GM21825 (cell line): ENCODE data around the gene SUPT3H.

Experiments used
- ATAC-seq: cut with Tn5 transposase; IDR thresholded peaks from one replicate; pipeline ENCODE4 v1.9.1; 2021; ENCODE audit warnings: mild to moderate bottlenecking, moderate library complexity; ENCODE audit not compliant: unreplicated experiment

Gene SUPT3H

GRCh38 chr6:44965708-44966107 lies 412.0 kb downstream of the SUPT3H start:
- no peak for ATAC-seq

- ATAC-seq, result no peak
Measured at GRCh38 chr6:44960898-44961297, 416.8 kb downstream of the SUPT3H start.

GRCh38 chr6:44959651-44960050 lies 418.1 kb downstream of the SUPT3H start:
- ATAC-seq, result no peak

GRCh38 chr6:44957156-44957555 lies 420.6 kb downstream of the SUPT3H start:
- ATAC-seq, result no peak

GRCh38 chr6:44956396-44956795 lies 421.3 kb downstream of the SUPT3H start:
- ATAC-seq, result no peak

- ATAC-seq, result no peak
Measured at GRCh38 chr6:44955145-44955544, 422.6 kb downstream of the SUPT3H start.

- ATAC-seq, result no peak
Measured at GRCh38 chr6:44954281-44954680, 423.5 kb downstream of the SUPT3H start.

- ATAC-seq, result no peak
Measured at GRCh38 chr6:44951253-44951747, 426.4 kb downstream of the SUPT3H start.

- ATAC-seq, result no peak
Measured at GRCh38 chr6:44949596-44950201, 428.0 kb downstream of the SUPT3H start.

- no peak for ATAC-seq
Measured at GRCh38 chr6:44943541-44943940, 434.2 kb downstream of the SUPT3H start.

- no peak for ATAC-seq
Measured at GRCh38 chr6:44942798-44943197, 434.9 kb downstream of the SUPT3H start.

- ATAC-seq, result no peak
Measured at GRCh38 chr6:44942201-44942600, 435.5 kb downstream of the SUPT3H start.

GRCh38 chr6:44940367-44940766 lies 437.4 kb downstream of the SUPT3H start:
- no peak for ATAC-seq

GRCh38 chr6:44935693-44936300 lies 441.9 kb downstream of the SUPT3H start:
- no peak for ATAC-seq

- ATAC-seq, result no peak
Measured at GRCh38 chr6:44933108-44933507, 444.6 kb downstream of the SUPT3H start.

- no peak for ATAC-seq
Measured at GRCh38 chr6:44932651-44933091, 445.1 kb downstream of the SUPT3H start.

GRCh38 chr6:44931385-44931784 lies 446.3 kb downstream of the SUPT3H start:
- no peak for ATAC-seq

GRCh38 chr6:44926556-44926955 lies 451.2 kb downstream of the SUPT3H start:
- no peak for ATAC-seq

- no peak for ATAC-seq
Measured at GRCh38 chr6:44925100-44925739, 452.5 kb downstream of the SUPT3H start.

- ATAC-seq, result no peak
Measured at GRCh38 chr6:44923444-44923843, 454.3 kb downstream of the SUPT3H start.

- ATAC-seq, result no peak
Measured at GRCh38 chr6:44921798-44922197, 455.9 kb downstream of the SUPT3H start.

- ATAC-seq, result no peak
Measured at GRCh38 chr6:44920952-44921491, 456.7 kb downstream of the SUPT3H start.
